ENCODE measurements around the gene DNAJB6.

DNA sequence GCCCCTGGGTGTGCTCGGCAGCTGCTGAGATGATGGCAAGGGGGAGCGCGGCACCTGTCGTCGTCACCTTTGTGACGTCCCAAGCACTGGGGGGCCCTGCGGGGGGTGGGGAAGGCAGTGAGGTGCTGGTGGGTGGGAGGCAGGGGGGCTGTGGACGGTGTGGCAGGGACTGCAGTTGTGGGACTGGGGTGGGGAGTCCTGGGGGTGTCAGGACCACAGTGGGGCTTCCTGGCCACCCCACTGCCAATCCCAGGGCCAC lies 82.2 kb downstream of the DNAJB6 start:
- TF ChIP-seq, protein P1, sequence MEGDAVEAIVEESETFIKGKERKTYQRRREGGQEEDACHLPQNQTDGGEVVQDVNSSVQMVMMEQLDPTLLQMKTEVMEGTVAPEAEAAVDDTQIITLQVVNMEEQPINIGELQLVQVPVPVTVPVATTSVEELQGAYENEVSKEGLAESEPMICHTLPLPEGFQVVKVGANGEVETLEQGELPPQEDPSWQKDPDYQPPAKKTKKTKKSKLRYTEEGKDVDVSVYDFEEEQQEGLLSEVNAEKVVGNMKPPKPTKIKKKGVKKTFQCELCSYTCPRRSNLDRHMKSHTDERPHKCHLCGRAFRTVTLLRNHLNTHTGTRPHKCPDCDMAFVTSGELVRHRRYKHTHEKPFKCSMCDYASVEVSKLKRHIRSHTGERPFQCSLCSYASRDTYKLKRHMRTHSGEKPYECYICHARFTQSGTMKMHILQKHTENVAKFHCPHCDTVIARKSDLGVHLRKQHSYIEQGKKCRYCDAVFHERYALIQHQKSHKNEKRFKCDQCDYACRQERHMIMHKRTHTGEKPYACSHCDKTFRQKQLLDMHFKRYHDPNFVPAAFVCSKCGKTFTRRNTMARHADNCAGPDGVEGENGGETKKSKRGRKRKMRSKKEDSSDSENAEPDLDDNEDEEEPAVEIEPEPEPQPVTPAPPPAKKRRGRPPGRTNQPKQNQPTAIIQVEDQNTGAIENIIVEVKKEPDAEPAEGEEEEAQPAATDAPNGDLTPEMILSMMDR (IDR thresholded peaks at IDR 0.05): no peak
- no peak for TF ChIP-seq POLR2A (IDR thresholded peaks at IDR 0.05)

Measured in lower leg skin (tissue), 3 donors.